Measurements from ENCODE around the gene TTLL10.

TTLL10 gene

GRCh38 chr1:1176931-1177330 is 3.3 kb downstream of the TTLL10 start:
- DNase-seq (ENCODE audit: low read depth): no peak
- TF ChIP-seq CTCF (IDR thresholded peaks at IDR 0.05; ENCODE audit: low read depth, low read length): no peak
- no peak for TF ChIP-seq MYC (IDR thresholded peaks at IDR 0.05; ENCODE audit: low read depth, low read length)
- TF ChIP-seq POLR2A (IDR thresholded peaks at IDR 0.05; ENCODE audit: extremely low read depth, insufficient read length): no peak
- TF ChIP-seq MAX (IDR thresholded peaks at IDR 0.05; ENCODE audit: low read depth, low read length): no peak
- no peak overlapping the region for H3K4me3 ChIP-seq (ENCODE audit: low read depth, low read length)

- no peak overlapping the region for H3K4me3 ChIP-seq (ENCODE audit: low read depth, low read length)
- no peak for DNase-seq (ENCODE audit: low read depth)
- no peak for TF ChIP-seq CTCF (IDR thresholded peaks at IDR 0.05; ENCODE audit: low read depth, low read length)
- no peak for TF ChIP-seq MAX (IDR thresholded peaks at IDR 0.05; ENCODE audit: low read depth, low read length)
- TF ChIP-seq MYC (IDR thresholded peaks at IDR 0.05; ENCODE audit: low read depth, low read length): no peak
- TF ChIP-seq POLR2A (IDR thresholded peaks at IDR 0.05; ENCODE audit: extremely low read depth, insufficient read length): no peak
Observed at GRCh38 chr1:1177452-1178206, 3.9 kb downstream of the TTLL10 start.

GRCh38 chr1:1178794-1179331 is 5.2 kb downstream of the TTLL10 start:
- H3K4me3 ChIP-seq (ENCODE audit: low read depth, low read length): no peak overlapping the region
- TF ChIP-seq MAX (IDR thresholded peaks at IDR 0.05; ENCODE audit: low read depth, low read length) (no peak), MYC (IDR thresholded peaks at IDR 0.05; ENCODE audit: low read depth, low read length) (no peak), POLR2A (IDR thresholded peaks at IDR 0.05; ENCODE audit: extremely low read depth, insufficient read length) (no peak), CTCF (IDR thresholded peaks at IDR 0.05; ENCODE audit: low read depth, low read length) (no peak)
- DNase-seq (ENCODE audit: low read depth): no peak

- no peak overlapping the region for H3K4me3 ChIP-seq (ENCODE audit: low read depth, low read length)
- TF ChIP-seq POLR2A (IDR thresholded peaks at IDR 0.05; ENCODE audit: extremely low read depth, insufficient read length): no peak
- no peak for TF ChIP-seq MAX (IDR thresholded peaks at IDR 0.05; ENCODE audit: low read depth, low read length)
- no peak for TF ChIP-seq MYC (IDR thresholded peaks at IDR 0.05; ENCODE audit: low read depth, low read length)
- TF ChIP-seq CTCF (IDR thresholded peaks at IDR 0.05; ENCODE audit: low read depth, low read length): no peak
- no peak for DNase-seq (ENCODE audit: low read depth)
Observed at GRCh38 chr1:1179346-1179982, 5.8 kb downstream of the TTLL10 start.

- no peak for TF ChIP-seq POLR2A (IDR thresholded peaks at IDR 0.05; ENCODE audit: extremely low read depth, insufficient read length)
- no peak for TF ChIP-seq MAX (IDR thresholded peaks at IDR 0.05; ENCODE audit: low read depth, low read length)
- TF ChIP-seq MYC (IDR thresholded peaks at IDR 0.05; ENCODE audit: low read depth, low read length): no peak
- no peak for TF ChIP-seq CTCF (IDR thresholded peaks at IDR 0.05; ENCODE audit: low read depth, low read length)
- H3K4me3 ChIP-seq (ENCODE audit: low read depth, low read length): no peak overlapping the region
- DNase-seq (ENCODE audit: low read depth): no peak
Observed at GRCh38 chr1:1179983-1180861, 6.5 kb downstream of the TTLL10 start.
